B cell (primary cell): Measurements from ENCODE around the gene MIOS. TPM values are rescaled to one million over a fixed set of nuclear protein-coding genes. Genes with fewer than 3 reads are reported as not detected.

Source experiments
- ATAC-seq: fragments of 200-7000 bp; cut with Tn5 transposase; one replicate; pipeline ENCODE4 v1.10.0; 2021; ENCODE audit warnings: low read depth, mild to moderate bottlenecking, moderate number of reproducible peaks, moderate library complexity
- CTCF ChIA-PET: fragments of 350-600 bp; sonication (Branson Sonifier 250); formaldehyde crosslinking; loops from one replicate; lab custom pipeline; 2021; ENCODE audit warnings: antibody characterized with exemption, inconsistent platforms; lab: Charles Lee
- POLR2A ChIA-PET: fragments of 350-600 bp; sonication (Branson Sonifier 250); formaldehyde crosslinking; loops from one replicate; lab custom pipeline; 2021; ENCODE audit warnings: antibody characterized with exemption; lab: Charles Lee
- DNase-seq: peaks from one replicate; pipeline ENCODE4 v3.0.0; 2013
- H2AFZ ChIP-seq: 2 replicates; pipeline ENCODE4 v1.6.1; 2012; ENCODE audit warnings: mild to moderate bottlenecking, low read depth, low read length; ENCODE audit not compliant: insufficient read depth, poor library complexity, severe bottlenecking
- H3K27ac ChIP-seq, 2 donors: 1 replicate in 1 of 2; 2 replicates in 1 of 2; pipeline ENCODE4 v1.5.1; 2012 to 2013; ENCODE audit warnings: low read length in 2 of 2, mild to moderate bottlenecking in 2 of 2, moderate library complexity in 1 of 2
- H3K27me3 ChIP-seq, 4 experiments: fragments of 200-600 bp in 1 of 4; sonication (generic) in 1 of 4; replicated peaks in 1 of 4; 1 replicate in 2 of 4; 2 replicates in 2 of 4; pipeline versions ENCODE4 v1.6.1 to v1.7.0; 2013 to 2016; ENCODE audit warnings: low read length in 3 of 4, mild to moderate bottlenecking in 2 of 4, mixed read lengths in 1 of 4, moderate library complexity in 1 of 4; ENCODE audit not compliant: insufficient read depth in 4 of 4, control insufficient read depth in 3 of 4; ENCODE audit errors: control extremely low read depth in 1 of 4
- H3K36me3 ChIP-seq, 2 experiments: replicated peaks in 1 of 2; 1 replicate in 1 of 2; 2 replicates in 1 of 2; pipeline versions ENCODE4 v1.6.1 to v1.7.1; 2013; ENCODE audit warnings: low read length in 1 of 2; ENCODE audit not compliant: insufficient read depth in 2 of 2, control insufficient read depth in 1 of 2; ENCODE audit errors: control extremely low read depth in 1 of 2, extremely low read depth in 1 of 2
- H3K4me1 ChIP-seq, 2 donors: fragments of 200-600 bp in 1 of 2; sonication (generic) in 1 of 2; 1 replicate in 1 of 2; 2 replicates in 1 of 2; pipeline versions ENCODE4 v1.5.1 to v1.6.1; 2013 to 2017; ENCODE audit warnings: low read length in 2 of 2; ENCODE audit not compliant: control insufficient read depth in 2 of 2, insufficient read depth in 2 of 2
- H3K4me2 ChIP-seq: replicated peaks from 2 replicates; pipeline ENCODE3; 2012; ENCODE audit warnings: mild to moderate bottlenecking, low read depth, low read length; ENCODE audit not compliant: poor library complexity, severe bottlenecking
- H3K4me3 ChIP-seq, 5 experiments: fragments of 200-600 bp in 1 of 5; sonication (generic) in 1 of 5; 1 replicate in 3 of 5; 2 replicates in 2 of 5; pipeline versions ENCODE4 v1.5.1 to v1.7.0; 2011 to 2016; ENCODE audit warnings: low read length in 4 of 5, mild to moderate bottlenecking in 4 of 5, low read depth in 2 of 5, control low read depth in 1 of 5, moderate library complexity in 1 of 5; ENCODE audit not compliant: insufficient read depth in 1 of 5; ENCODE audit errors: control extremely low read depth in 1 of 5, extremely low read depth in 1 of 5
- H3K79me2 ChIP-seq: fragments of 200-600 bp; sonication (generic); one replicate; pipeline ENCODE4 v1.6.0; 2016; ENCODE audit warnings: low read length; ENCODE audit not compliant: control insufficient read depth, insufficient read depth
- H3K9ac ChIP-seq: fragments of 200-600 bp; sonication (generic); 2 replicates; pipeline ENCODE4 v1.6.1; 2017; ENCODE audit warnings: mild to moderate bottlenecking, low read length, moderate library complexity
- H3K9me3 ChIP-seq, 3 donors: one replicate each; pipeline versions ENCODE4 v1.6.1 to v1.7.1; 2013; ENCODE audit warnings: low read length in 2 of 3; ENCODE audit not compliant: control insufficient read depth in 2 of 3, insufficient read depth in 1 of 3; ENCODE audit errors: control extremely low read depth in 1 of 3
- H4K20me1 ChIP-seq: 2 replicates; pipeline ENCODE4 v1.6.0; 2012; ENCODE audit warnings: mild to moderate bottlenecking, low read length; ENCODE audit not compliant: insufficient read depth, control insufficient read depth, poor library complexity, severe bottlenecking
- H3K27ac Mint-ChIP-seq: one replicate; pipeline ENCODE4 v1.8.0; 2021; ENCODE audit warnings: mixed read lengths
- H3K27me3 Mint-ChIP-seq: one replicate; pipeline ENCODE4 v1.8.0; 2021; ENCODE audit warnings: mixed read lengths
- H3K4me1 Mint-ChIP-seq: one replicate; pipeline ENCODE4 v1.8.0; 2021; ENCODE audit warnings: mixed read lengths
- H3K4me3 Mint-ChIP-seq: one replicate; pipeline ENCODE4 v1.8.0; 2021; ENCODE audit warnings: mixed read lengths
- H3K9me3 Mint-ChIP-seq: one replicate; pipeline ENCODE4 v1.8.0; 2022; ENCODE audit warnings: mixed read lengths; ENCODE audit not compliant: insufficient read depth
- CTCF ChIP-seq: fragments of 200-600 bp; IDR thresholded peaks from one replicate; pipeline ENCODE4 v1.8.0; 2022; ENCODE audit warnings: antibody characterized with exemption, mild to moderate bottlenecking
- EZH2 ChIP-seq: IDR thresholded peaks from 2 replicates; pipeline ENCODE4 v1.6.1; 2012; ENCODE audit warnings: borderline replicate concordance, low read depth, mild to moderate bottlenecking, moderate library complexity, low read length; ENCODE audit not compliant: insufficient read depth, poor library complexity, severe bottlenecking
- WGBS: methylation state at CpG from one replicate; pipeline ENCODE4 v1.1.5; 2013; ENCODE audit warnings: missing lambda C conversion rate; ENCODE audit not compliant: insufficient coverage; 5-methylcytosine and 5-hydroxymethylcytosine counted together
- intact Hi-C: fragments of 100-400 bp; cut with micrococcal nuclease; formaldehyde crosslinking; loops from one replicate; pipeline ENCODE4 v1.10.0; 2022
- polyA plus RNA-seq: library from polyadenylated mRNA; depleted of rRNA; stranded (reverse); fragments of >200 nt; gene quantifications from 2 replicates; pipeline ENCODE4 v1.2.3, GENCODE V29; 2012
- total RNA-seq, 2 donors: library from RNA; stranded (reverse); fragments of 120-200 nt in 1 of 2; gene quantifications; 1 replicate in 1 of 2; 2 replicates in 1 of 2; pipeline versions ENCODE4 v1.2.3 to v1.2.4, GENCODE V29; 2013 to 2022

MIOS gene
- total and polyA plus RNA-seq, 2 donors (not counting 1 experiment from before 2014, with no cell fraction given): 28.9 to 50.1 TPM

GRCh38 chr7:7614018-7614741, 47.5 kb downstream of the MIOS start:
- intact Hi-C loops: no loop called here
- no peak overlapping the region for H3K4me2 ChIP-seq
- no peaks in the 10 kb centered on the region for H3K27me3 ChIP-seq
- H3K4me1 Mint-ChIP-seq: peaks cover 11% of the 10 kb centered on the region
- no peaks in the 10 kb centered on the region for H3K36me3 ChIP-seq
- no peak overlapping the region for H2AFZ ChIP-seq
- ATAC-seq (no peak), DNase-seq (no peak)
- no peak for TF ChIP-seq CTCF
- TF ChIP-seq EZH2: no peak
- no peaks in the 10 kb centered on the region for H3K9me3 ChIP-seq
- no peaks in the 10 kb centered on the region for H3K9me3 Mint-ChIP-seq
- no peak overlapping the region for H3K4me3 ChIP-seq
- peak overlapping the region in 1 of 2 donors; percentile 2 for H3K27ac ChIP-seq
- H3K9ac ChIP-seq: no peak overlapping the region
- H4K20me1 ChIP-seq: no peaks in the 10 kb centered on the region
- CTCF ChIA-PET: no interaction called here
- H3K27me3 Mint-ChIP-seq: no peaks in the 10 kb centered on the region
- H3K4me3 Mint-ChIP-seq: no peak overlapping the region
- WGBS: no CpG with 5 or more reads among the region's 4 CpGs
- H3K4me1 ChIP-seq: peaks cover 0 to 5% of the 10 kb centered on the region in 2 donors
- POLR2A ChIA-PET: no interaction called here
- H3K27ac Mint-ChIP-seq: no peak overlapping the region
- H3K79me2 ChIP-seq: no peaks in the 10 kb centered on the region

DNA sequence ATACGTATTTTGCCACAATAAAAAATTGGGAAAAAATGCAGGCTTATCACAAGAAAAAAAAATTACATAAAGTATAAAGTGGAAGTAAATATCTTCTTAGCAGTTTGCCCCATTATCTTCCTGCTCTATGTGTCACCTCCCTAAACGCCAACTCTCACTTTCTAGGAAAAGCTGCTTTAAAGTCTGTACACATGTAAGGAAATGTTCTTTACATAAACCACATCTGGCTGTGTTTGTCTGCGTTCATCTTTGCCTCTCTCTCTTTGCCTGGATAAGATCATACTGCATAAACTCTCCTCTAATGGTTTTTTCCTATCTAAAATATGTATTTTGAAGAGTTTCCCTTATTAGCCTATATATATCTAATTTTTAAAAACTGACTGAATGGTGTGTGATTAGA, 50.9 kb downstream of the MIOS start:
- ChIA-PET POLR2A (no interaction called here), CTCF (no interaction called here)
- no peak overlapping the region for H2AFZ ChIP-seq
- H3K27ac Mint-ChIP-seq: no peak overlapping the region
- intact Hi-C loops: no loop called here
- no peak overlapping the region for H3K4me2 ChIP-seq
- ATAC-seq (no peak), DNase-seq (no peak)
- no peaks in the 10 kb centered on the region for H3K9me3 ChIP-seq
- no CpG with 5 or more reads among the region's 3 CpGs for WGBS
- H3K9me3 Mint-ChIP-seq: no peaks in the 10 kb centered on the region
- H3K27ac ChIP-seq: no peak overlapping the region
- H3K36me3 ChIP-seq: no peaks in the 10 kb centered on the region
- no peak overlapping the region for H3K9ac ChIP-seq
- H3K4me1 Mint-ChIP-seq: peaks cover 11% of the 10 kb centered on the region
- TF ChIP-seq CTCF (no peak), EZH2 (no peak)
- H3K4me1 ChIP-seq: peaks cover 0 to 5% of the 10 kb centered on the region in 2 donors
- H4K20me1 ChIP-seq: no peaks in the 10 kb centered on the region
- no peak overlapping the region for H3K4me3 ChIP-seq
- H3K27me3 Mint-ChIP-seq: no peaks in the 10 kb centered on the region
- no peaks in the 10 kb centered on the region for H3K27me3 ChIP-seq
- H3K4me3 Mint-ChIP-seq: no peak overlapping the region
- no peaks in the 10 kb centered on the region for H3K79me2 ChIP-seq
